Left renal cortex interstitium (tissue), 4 donors: ENCODE data around the gene KCNN1. TPM values are rescaled to one million over a fixed set of nuclear protein-coding genes. Genes with fewer than 3 reads are reported as not detected.
A peak's percentile ranks its signal among the peaks of the same experiment; 100 is the strongest.
"Not testable (repeated sequence)": the region's sequence is repeated elsewhere in the genome, so short reads cannot be mapped to it uniquely, and the experiment has no call there.

Experiments
- DNase-seq, 4 donors: peaks; one replicate each; pipeline ENCODE4 v3.0.0-alpha.2; 2013; ENCODE audit warnings: low read depth in 4 of 4, low spot score in 2 of 4, missing footprints in 1 of 4
- polyA plus RNA-seq, 4 donors: library from polyadenylated mRNA; unstranded; fragments of 120-200 nt; gene quantifications; one replicate each; pipeline ENCODE4 v1.2.1, GENCODE V29; 2013; ENCODE audit not compliant: insufficient read length in 4 of 4

KCNN1 gene
- polyA plus RNA-seq, 4 donors = 5.6 to 8.4 (median 7.0) TPM

DNA sequence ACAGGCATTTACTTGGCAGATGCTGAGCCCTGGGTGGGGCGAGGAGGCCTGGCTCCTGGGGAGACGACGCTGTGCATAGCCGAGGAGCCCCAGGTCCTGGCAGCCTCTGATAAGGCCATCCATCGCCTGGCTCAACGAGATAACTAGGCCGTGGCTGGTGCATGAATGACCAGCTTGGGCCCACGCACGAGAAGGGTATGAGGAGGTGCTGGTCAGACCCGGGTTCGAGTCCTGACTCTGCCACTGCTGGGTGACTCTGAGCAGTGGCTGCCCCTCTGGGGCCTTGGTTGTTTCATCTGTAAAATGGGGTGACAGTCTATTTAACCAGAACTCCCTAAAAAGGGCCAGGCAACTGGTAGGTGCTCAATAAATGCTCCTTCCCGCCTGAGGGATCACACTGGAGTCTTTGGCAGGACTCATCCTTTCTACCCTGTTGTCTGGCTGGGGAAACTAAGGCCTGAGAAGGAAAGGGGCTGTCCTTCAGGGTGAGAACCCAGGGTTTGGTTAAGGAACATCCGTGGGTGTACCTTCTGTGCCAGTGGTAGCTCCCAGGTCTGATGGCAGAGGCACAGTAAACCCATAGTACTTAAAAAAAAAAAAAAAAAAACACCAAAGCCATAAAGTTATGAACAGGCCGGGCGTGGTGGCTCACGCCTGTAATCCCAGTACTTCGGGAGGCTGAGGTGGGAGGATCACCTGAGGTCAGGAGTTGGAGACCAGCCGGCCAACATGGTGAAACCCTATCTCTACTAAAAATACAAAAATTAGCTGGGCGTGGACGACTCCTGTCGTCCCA lies 33.0 kb downstream of the KCNN1 start:
- DNase-seq = no peak

DNA sequence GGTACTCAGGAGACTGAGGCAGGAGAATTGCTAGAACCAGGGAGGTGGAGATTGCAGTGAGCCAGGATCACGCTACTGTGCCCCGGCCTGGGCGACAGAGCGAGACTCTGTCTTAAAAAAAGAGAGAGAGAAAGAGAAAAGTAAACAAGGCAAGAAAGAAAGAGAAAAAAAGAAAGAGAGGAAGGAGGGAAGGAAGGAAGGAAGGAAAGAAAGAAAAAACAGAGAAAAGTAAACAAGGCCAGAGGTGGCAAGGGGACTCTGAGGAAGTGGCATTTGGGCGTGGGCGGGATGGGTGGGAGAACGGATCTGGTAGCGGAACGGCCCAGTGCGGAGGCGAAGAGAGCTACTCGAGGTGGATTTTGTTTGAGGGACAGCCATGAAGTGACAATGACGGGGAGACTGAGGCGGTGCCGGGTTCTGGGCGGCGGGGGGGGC lies 33.6 kb downstream of the KCNN1 start:
- DNase-seq = no peak

DNA sequence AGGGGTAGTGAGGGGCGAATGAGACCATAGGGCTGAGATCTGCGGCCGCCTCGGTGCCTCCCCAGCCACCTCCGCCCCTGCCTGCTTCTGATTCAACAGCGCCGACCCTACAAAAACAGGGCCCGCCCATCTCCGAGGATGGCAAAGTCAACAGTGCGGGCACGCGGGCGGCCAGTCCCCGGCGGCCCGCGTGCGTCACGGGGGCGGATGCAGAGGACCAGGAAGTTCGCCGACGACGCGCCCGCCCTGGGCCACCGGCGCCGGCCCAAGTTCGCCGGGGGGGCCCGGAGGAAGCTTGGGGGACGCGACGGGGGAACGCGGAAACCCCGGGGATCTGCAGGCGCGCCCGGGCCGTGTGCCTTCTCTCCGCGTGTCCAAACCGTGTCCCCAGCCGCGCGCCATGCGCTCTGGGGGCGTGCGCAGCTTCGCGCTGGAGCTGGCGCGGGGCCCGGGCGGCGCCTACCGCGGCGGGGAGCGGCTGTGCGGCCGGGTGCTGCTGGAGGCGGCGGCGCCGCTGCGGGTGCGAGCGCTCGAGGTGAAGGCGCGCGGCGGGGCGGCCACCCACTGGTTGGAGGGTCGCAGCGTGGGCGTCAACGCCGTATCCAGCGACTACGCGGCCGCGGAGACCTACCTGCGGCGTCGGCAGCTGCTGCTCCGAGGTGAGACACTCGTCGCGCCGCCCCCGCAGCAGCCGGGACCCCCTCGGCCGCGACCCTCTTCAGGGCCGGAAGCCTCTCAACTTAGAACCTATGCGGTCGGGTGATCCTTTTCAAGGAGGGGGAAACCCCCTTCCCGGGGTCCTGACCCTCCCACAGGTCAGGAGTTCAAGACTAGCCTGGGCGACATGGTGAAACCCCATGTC lies 34.2 kb downstream of the KCNN1 start:
- no peak for DNase-seq

DNA sequence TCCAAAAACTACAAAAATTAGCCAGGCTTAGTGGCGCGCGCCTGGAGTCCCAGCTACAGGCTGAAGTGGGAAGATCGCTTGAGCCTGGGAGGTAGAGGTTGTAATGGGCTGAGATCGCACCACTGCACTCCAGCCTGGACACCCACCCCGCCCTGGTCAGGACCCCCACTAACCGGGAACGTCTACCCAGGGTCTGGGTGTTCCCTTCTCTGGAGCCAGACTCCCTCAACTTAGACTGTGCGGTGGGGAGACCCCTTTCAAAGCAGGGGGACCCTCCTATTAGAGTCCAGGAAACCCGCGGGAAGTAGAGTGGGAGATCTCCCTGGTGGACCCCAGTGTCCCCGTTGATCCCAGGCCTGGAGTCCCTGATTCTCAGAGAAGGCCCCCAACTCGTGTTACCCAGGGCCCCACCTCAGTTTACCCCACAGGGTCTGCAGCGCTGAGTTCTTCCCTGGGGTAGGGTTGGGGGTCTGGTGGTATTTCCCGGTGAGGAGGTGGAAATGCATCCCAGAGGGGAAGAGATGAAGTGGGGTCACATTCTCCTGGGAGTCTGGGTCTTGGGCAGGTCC lies 35.0 kb downstream of the KCNN1 start:
- DNase-seq = no peak

DNA sequence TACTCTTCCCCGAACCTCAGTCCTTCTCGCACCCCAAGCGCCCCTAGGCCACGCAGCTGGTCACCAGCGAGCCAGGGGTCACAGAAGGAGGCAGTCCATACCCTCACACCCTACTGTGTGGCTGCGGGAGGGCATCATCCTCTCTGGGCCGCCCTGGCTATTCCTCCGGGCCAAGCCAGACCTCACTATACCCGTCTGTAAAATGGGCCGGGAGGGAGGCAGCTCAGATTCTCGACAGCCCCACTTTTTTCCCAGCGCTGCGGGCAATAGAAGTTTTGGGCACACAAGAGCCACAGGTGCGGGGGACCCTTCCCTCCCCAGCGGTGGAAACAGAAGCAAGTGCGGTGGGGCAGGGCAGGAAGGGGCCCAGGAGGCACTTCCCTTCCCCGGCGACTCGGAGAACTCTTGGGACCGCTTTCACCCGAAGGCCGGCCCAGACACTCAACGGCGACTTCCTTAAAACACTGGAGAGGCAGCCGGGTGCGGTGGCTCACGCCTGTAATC lies 35.5 kb downstream of the KCNN1 start:
- no peak for DNase-seq

DNA sequence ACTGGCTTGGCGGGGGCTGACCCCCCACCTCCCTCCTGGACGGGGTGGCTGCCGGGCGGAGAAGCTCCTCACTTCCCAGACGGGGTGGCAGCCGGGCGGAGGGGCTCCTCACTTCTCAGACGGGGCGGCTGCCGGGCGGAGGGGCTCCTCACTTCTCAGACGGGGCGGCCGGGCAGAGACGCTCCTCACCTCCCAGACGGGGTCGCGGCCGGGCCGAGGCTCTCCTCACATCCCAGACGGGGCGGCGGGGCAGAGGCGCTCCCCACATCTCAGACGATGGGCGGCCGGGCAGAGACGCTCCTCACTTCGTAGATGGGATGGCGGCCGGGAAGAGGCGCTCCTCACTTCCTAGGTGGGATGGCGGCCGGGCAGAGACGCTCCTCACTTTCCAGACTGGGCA lies 38.8 kb downstream of the KCNN1 start:
- not testable (repeated sequence) for DNase-seq

DNA sequence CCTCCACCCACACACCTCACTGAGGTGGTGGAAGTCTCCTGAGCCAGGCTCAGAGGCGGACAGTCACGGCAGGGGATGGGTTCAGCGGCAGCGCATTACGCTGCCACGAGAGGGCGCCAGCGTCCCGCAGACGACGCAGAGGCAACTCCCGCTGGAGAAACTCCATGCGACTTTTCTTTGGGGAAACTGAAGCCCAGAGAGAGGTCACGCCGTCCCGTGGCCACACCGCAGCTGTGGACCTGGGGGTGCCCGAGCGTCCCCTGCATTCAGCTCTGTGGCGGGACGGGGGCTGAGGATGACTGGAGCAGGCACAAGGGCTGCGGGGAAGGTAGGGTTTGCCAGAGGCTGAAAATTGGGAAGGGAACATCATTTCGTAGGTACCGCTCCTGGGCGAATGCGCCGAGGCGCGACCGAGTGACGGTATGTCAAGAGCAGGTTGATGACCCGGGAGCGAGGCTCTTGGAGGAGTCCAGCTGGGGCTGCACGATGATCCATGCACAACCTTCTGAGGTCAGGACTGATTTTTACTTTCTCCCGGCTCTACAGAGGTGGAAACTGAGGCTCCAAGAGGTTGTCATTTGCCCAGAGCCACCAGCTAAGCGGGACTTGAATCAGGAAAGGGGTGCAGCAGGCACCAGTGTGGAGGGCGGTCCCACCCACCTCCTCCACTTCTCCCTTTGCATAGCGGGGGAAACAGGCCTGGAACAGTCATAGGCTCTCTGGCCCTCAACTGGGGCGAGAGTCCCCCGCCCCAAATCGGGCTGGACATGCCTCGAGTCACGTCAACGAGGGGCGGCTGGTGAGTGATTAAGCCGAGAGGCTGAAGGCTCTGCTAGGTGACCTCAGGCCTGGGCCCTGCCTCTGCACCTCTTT lies 40.4 kb downstream of the KCNN1 start:
- peak; percentile 63 to 71 (median 64) for DNase-seq

DNA sequence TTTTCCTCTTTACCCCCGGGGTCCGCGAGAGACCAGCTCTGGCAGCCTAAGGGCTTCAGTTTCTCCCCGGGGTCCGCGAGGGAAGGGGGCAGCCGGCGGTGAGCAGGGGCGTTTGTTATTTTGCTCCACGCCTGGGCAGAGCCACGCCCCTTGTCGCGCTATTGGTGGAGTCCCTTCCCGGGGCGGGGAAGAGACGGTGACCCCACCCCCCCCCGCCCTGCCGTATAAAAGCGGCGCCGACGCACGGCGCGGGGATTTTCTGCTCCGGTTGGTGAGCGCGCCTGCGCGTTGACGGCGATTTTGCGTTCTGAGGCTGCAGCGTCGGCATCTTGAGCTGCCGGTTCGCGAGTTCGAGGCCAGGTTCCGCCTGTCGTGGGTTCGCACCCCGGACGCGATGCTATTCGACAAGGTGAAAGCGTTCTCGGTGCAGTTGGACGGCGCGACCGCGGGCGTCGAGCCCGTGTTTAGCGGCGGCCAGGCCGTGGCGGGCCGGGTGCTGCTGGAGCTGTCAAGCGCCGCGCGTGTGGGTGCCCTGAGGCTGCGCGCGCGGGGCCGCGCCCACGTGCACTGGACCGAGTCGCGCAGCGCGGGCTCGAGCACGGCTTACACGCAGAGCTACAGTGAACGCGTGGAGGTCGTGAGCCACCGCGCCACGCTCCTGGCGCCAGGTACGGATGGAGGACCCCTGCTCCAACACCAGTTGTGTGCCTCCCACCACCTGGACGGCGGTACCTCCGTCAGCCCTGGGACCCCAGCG lies 41.2 kb downstream of the KCNN1 start, which contains the start of gene ARRDC2:
ARRDC2 (plus strand) TSS at position 254 of the 757 bp plus-strand sequence; CDS start at position 395, 141 bp downstream.
- DNase-seq = peak; percentile 65 to 91 (median 82)

DNA sequence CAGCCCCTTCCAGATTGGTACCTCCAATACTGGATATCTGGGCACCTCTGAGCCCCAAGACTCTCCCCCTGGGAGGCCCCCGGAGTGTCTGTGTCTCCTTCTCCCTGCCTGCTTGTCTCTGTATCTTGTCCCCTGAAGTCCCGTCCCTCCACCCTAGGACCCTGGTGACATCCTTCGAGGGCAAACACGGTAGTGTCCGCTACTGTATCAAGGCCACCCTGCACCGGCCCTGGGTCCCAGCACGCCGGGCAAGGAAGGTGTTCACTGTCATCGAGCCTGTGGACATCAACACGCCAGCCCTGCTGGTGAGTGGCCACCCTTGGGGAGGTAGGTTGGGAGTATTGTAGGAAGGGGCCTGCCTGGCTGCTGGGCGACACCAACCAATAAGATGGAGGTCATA lies 41.9 kb downstream of the KCNN1 start:
- DNase-seq = no peak

DNA sequence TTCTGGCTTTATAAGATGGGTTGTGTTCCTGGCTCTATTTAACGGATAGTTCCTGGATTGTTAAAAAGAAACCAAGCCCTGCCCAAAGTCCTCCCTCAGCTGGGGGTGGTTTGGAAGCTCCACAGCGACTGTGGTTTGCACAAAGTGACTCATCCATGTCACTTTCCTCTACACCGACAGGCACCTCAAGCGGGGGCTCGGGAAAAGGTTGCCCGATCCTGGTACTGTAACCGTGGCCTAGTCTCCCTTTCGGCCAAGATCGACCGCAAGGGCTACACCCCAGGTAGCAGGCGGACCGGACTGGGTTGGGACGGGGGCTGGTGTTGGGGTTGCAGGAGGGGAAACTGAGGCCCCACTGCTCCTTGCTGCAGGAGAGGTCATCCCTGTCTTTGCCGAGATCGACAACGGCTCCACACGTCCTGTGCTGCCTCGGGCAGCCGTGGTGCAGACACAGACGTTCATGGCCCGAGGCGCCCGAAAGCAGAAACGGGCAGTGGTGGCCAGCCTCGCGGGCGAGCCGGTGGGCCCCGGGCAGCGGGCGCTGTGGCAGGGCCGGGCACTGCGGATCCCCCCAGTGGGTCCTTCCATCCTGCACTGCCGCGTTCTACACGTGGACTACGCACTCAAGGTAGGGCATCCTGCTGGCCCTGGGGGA lies 42.6 kb downstream of the KCNN1 start:
- no peak for DNase-seq

DNA sequence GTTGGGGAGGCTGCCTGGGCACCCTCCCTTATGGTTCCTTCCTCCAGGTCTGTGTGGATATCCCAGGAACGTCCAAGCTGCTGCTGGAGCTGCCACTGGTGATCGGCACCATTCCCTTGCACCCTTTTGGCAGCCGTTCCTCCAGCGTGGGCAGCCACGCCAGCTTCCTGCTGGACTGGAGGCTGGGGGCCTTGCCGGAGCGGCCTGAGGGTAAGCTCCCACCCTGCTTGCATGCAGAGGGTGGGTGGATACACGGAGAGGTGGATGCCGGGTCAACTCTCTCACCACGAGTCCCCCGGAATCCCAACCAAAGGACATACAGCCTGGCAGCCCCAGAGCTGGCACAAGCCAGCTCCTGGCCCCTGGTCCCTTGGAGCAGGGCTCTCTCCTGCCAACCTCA lies 43.2 kb downstream of the KCNN1 start:
- DNase-seq = no peak

DNA sequence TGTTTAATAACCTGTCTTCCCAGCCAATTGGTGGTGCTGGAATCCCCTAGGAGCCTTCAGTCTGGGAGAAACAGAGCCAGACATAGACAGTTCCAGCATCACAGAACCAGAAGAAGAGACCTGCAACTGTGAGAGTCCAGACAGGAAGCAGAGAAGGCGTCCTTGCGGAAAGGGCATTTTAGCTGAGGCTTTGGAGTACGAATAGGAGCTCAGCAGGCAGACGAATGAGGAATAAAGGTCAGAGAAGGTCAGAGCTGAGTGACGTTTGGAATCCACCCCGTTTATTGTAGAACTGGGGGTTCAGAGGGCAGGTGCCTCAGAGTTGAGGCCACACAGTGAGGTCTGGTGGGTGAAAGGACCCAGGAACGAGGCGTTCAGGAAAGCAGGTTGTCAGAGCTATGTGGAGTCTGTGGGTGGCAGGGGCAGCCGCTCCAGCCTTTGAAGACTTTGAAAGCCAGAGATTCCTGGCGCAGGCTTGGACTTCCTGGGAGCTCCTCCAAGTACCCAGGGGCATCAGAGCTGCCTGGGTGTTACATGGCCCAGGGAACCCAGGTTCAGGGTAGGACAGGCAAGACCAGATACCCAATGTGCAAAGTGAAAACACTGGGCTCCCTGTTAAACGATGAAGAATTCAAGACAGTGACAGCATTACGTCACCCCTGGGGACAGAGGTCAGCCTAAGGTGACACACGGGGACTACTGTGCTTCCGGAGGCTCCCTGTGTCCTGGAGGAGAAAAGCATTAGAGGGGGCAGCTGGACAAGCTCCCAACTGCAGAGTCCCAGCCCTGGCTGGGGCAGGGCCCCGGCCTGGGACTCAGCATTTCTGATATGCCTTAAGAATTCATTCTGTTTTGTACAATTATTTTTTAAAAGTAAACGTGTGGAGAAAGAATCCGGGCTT lies 46.6 kb downstream of the KCNN1 start:
- no peak for DNase-seq

DNA sequence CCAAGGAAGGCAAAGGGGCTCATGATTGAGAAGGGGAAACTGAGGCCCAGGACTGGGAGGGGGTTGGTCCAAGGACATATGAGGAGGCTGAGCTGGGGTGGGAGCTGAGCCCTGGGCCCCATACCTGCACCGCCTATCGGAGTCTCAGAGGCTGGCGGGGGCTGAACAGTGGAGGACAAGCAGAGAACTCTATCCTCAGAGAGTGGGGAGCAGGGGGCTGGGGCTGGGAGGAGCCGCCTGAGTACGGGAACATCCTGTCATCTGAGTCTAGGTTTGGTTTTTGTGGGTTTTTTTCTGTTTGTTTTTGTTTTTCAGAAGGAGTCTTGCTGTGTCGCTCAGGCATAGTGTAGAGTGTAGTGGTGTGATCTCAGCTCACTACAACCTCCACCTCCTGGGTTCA lies 47.3 kb downstream of the KCNN1 start:
- no peak for DNase-seq

DNA sequence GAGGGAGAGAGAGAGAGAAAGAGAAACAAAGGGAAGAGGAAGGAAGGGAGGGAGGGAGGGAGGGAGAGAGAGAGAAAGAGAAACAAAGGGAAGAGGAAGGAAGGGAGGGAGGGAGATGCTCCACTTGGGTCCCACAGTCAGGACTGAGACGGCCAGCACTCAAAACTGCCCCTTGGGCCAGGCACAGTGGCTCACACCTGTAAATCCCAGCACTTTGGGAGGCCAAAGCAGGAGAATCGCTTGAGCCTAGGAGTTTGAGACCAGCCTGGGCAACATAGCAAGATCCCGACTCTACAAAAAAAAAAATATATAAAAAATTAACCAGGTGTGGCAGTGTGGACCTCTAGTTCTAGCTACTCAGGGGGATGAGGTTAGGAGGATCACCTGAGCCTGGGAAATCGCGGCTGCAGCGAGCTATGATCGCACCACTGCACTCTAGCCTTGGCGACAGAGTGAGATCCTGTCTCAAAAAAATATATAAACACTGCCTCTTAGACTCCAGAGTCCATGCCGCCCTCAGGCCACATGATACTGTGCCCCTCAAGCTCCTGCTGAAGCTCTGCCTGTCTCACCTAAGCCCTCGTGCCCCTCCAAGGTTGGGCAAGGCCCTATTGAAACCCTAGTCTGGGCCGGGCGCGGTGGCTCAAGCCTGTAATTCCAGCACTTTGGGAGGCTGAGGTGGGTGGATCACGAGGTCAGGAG lies 49.5 kb downstream of the KCNN1 start:
- DNase-seq = no peak

DNA sequence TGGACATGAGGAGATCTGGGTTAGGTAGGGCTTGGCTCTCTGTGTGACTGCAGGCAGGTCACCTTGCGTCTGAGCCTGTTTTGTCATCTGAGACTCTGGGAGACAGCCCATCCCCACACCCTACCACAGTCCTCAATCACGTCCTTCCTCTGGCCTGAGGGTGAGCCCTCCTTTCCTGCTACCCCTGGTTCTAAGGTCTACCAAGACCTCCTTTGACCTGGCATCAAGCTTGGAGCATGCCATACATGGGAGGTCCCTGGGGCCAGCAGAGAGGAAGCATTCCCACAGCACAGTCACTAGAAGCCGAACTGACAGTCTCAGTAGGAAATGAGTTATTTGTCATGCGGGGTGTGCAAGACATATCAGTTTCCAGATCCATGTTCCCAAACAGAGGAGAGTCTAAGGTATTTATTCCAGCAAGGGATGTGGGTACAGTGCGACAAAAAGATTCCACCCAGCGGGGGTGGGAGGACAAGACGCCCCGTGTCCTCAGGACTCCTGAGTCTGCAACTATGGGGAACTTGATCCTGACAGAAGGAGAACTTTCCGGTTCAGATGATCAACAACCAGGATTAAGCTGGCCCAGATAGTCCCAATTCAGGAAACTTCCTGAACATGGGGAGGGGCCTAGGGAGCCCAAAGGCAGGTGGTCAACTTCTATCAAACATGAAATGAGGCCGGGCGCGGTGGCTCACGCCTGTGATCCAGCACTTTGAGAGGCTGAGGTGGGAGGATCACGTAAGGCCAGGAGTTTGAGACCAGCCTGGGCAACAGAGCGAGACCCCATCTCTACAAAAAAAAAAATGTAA lies 50.6 kb downstream of the KCNN1 start:
- no peak for DNase-seq
